HG02973 (cell line): ENCODE measurements around the gene CYB5B.
"Not testable (repeated sequence)": the region's sequence is repeated elsewhere in the genome, so short reads cannot be mapped to it uniquely, and the experiment has no call there.

ENCODE experiments used
- ATAC-seq: cut with Tn5 transposase; IDR thresholded peaks from one replicate; pipeline ENCODE4 v1.9.1; 2021; ENCODE audit warnings: moderate library complexity; ENCODE audit not compliant: unreplicated experiment

The CYB5B gene

DNA sequence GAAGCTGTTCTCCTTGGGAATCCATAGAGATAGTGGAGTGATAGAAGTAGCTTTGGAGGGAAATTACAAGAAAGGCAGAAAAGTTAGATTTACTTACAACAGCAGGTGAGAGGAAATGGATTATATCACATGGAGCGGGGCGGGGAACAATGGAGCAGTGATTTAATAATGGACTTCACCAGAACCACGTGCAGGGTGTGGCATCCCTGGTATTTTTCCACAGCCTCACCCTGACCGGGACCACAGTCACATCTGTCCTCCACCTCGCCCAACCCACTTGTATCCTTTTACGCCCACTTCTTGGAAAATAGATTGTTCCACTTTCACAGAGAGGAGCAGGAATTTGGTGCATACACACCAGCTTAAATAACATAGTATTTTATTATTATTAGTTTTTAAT is 15.9 kb upstream of the CYB5B start:
- no peak for ATAC-seq

DNA sequence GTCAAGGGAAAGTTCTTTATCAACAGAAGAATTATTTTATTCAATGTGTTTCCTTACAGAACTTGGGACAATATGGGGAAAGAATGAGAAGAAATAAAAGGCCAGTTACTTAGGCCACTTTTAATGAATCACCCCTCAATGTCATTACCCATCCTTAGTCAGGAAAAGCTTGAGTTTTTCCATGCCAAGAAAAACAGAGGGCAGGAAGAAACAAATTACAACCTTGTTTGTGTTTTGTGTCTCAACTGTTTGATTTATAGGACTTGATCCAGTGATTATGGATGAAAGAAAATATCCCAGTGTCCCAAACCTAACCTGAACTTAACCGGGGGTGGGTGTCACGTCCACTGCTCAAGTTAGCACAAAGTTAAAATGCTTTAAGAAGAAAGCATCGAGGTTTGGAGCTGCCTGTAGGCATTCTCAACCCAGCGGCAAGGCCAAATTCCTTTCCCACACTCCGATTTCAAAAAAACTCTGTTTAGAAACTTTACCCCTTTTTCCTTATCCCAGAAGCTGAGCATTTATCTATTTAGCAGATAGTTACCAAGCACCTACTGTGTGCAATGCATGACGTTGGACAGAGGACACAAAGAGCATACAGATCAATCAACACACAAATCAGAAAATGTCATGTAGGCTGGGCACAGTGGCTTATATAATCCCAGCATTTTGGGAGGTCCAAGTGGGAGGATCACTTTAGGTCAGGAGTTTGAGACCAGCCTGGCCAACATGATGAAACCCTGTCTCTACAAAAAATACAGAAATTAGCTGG is 14.0 kb upstream of the CYB5B start:
- ATAC-seq, result no peak

DNA sequence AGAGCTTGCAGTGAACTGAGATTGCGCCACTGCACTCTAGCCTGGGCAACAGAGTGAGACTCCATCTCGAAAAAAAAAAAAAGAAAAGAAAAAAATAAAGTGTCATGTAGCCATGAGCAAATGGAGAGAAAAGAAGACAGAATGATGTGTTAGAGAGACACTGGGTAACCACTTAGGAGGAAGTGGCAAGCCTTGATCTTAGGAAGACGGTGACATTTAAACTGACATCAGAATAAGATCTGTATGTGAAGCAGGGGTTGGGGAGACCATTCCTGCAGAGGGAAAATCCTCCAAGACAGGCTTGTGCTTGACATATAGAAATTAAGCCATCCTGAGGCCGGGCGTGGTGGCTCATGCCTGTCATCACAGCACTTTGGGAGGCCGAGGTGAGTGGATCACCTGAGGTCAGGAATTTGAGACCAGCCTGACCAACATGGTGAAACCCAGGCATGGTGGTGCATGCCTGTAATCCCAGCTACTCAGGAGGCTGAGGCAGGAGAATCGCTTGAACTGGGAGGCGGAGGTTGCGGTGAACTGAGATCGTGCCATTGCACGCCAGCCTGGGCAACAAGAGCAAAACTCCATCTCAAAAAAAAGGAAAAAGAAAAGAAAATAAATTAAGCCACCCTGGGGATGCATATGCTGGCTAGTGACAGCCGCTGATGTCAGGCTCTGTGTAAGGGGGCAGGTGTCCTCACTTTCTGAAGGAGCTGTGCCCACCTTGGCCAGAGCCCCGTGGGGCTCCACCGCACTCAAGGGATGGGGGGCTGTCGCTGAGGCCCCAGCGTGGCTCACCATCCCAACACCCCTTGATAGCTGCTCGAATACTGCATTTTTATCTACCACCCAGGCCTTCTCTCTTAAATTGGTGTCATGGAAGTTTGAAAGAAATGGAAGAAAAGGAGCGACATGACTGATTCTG is 13.1 kb upstream of the CYB5B start:
- ATAC-seq, result no peak

DNA sequence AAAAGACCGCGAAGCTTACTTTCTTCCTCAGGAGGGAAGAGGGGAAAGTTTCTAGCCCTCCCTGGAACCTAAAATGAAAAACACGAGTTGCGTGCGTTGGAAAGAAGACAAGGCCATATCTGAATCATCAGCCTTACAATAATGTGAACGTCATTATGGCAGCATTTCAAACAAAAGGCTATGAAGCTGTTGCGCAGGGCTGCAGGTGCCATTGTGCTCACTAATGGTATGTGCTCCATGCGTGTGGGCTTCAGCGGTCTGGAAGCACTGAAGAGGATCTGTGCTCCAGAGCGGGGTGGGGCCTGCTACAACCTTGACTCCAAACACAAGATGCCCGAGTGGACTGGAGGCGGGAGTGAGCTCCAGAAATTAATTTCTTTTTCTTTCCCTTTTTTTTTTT is 12.1 kb upstream of the CYB5B start:
- no peak for ATAC-seq

DNA sequence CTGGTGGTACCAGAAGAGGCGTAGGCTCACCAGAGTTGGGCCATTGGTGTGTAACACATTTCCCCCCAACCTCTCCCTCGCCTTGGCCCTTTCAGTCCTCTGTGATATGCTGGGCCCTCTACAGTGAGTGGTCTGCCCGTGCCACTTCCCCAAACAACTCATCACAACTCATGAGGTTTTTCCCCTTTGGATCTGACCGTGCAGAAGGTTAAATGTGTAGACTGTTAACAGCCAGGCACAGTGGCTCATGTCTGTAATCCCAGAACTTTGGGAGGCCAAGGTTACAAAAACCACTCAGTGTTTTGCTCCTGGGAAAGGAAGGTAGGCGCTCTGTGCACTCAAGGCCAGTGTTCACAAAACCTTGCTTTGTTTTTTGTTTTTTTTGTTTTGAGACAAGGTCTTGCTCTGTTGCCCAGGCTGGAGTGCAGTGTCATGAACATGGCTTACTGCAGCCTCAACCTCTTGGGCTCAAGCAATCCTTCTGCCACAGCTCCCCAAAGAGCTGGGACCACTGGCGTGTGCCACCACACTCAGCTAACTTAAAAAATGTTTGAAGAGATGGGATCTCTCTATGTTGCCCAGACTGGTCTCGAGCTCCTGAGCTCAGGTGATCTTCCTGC is 11.3 kb upstream of the CYB5B start:
- ATAC-seq, result no peak

DNA sequence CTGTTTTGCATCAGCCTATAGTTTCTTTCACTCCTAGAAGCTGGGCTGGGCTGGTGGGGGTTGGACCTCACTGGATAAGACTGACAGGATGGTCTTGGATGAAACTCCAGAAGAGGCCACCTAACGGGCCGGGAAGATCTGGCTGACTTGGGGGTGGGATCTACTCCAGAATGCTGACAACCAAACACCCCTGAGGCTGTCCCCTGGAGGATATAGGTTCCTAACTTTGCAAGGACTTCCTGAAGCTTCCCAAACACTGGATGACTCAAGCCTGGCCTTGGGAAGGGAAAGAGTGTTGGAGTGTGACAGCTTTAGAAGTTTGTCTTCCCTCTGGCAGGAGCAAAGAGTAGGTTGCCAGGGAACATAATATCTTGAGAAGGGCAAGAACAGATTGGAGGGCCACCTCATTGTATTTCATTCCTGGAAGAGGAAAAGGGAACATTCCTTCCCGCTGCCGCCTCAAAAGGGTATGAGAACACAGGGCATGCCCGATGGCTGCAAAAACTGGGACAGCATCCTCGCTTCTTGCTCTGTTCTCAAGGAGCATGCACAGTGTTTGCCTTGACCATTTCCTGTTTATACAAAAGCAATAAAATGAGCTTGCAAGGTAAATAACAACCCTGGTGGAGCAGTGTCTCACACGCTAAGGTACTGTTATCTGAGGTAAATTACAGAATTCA is 6.8 kb upstream of the CYB5B start:
- ATAC-seq, result no peak

GRCh38 chr16:69419956-69420355 is 4.5 kb upstream of the CYB5B start:
- ATAC-seq, result no peak

DNA sequence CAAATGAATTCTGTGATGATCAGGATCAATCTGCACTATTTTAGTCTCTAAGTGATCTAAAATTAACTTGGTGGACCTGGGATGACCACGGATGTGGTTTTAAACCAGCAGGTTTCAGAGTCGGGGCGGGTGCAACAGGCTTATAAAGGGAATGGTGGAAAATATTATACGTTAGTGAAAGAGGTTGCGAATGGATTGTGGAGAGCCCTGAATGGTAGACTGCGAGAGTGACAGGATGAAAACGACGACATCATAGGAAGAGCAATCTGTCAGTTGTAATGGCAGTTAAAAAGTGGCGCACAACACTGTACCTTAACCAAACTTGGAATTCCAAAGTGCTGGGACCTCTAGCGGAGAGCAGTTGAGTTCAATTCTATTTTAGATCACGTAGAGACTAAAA is 1.2 kb upstream of the CYB5B start:
- no peak for ATAC-seq

GRCh38 chr16:69424935-69425784 is 741 bp downstream of the CYB5B start:
- no peak for ATAC-seq

DNA sequence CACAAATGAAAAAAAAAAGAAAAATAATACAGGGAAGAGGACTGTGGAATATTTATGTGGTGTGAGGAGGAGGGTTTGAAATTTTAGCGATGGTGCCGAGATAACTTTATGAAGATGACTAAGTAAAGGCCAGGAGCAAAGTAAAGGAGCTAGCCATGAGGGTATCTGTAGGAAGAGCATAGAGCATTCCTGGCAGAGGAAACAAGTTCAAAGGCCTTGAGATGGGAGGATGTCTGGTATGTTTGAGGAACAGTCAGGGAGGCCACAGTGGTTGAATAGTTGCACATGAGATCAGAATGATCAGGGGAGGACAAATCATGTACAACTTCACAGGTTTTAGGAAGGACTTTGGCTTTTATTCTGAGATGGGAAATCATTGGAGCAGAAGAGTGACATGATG is 4.2 kb downstream of the CYB5B start:
- ATAC-seq, result no peak

GRCh38 chr16:69429058-69429640 is 4.7 kb downstream of the CYB5B start:
- ATAC-seq, result not testable (repeated sequence)

DNA sequence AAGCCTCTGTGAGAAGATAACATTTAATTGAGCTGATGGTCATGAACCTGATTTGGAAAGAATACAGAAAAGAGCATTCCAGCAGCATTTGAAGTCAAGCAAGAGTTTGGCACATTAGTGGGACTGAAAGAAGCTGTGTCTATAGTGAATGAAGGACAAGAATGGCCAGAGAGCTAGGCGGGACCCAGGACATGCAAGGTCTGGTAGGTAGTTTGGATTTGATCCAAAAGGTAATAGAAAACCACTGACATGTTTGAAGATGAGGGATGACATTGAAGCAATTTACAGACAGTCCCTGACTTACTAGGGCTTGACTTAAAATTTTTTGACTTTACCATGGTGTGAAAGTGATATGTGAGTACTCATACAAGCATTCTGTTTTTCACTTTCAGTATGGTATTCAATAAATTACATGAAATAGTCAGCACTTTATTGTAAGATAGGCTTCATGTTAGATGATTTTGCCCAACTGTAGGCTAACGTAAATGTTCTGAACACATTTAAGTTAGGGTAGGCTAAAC is 7.6 kb downstream of the CYB5B start:
- no peak for ATAC-seq

GRCh38 chr16:69434066-69434465 is 9.6 kb downstream of the CYB5B start:
- ATAC-seq, result no peak

- ATAC-seq, result no peak
Observed at GRCh38 chr16:69435977-69436820, 11.8 kb downstream of the CYB5B start.

DNA sequence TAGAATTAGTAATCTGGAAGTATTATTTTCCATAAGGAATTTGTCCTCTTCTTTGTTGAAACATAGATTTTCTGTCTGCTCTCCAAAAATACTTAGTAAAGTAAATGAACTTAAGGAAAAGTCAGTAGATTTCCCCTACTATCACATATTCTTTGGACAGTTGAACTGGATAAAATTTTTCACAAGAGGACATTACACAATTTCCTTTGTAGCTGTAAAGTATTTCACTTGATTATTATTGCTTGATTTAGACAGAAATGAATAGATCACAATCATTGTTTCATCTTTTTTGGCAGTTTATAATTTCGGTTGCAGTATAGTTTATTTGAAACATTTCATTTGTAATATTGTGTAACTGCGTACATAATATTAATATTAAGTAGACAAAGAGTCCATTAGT is 12.5 kb downstream of the CYB5B start:
- no peak for ATAC-seq

GRCh38 chr16:69438465-69438864 is 14.0 kb downstream of the CYB5B start:
- no peak for ATAC-seq

DNA sequence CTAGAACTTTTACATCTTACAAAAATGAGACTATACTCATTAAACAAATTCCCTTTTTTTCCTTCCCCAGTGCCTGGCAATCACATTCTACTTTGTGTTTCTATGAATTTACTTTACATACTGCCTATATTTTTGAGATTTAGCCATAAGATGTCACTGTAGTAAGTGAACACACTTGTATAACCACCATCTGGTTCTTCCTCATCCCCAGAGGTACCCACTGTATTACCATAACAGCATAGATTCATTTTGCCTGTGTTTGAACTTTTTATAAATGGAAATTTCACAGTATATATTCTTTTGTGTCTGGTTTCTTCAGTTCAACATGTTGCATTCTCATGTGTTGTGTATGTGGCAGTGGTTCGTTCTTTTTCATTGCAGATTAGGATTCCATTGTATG is 15.8 kb downstream of the CYB5B start:
- ATAC-seq, result no peak

DNA sequence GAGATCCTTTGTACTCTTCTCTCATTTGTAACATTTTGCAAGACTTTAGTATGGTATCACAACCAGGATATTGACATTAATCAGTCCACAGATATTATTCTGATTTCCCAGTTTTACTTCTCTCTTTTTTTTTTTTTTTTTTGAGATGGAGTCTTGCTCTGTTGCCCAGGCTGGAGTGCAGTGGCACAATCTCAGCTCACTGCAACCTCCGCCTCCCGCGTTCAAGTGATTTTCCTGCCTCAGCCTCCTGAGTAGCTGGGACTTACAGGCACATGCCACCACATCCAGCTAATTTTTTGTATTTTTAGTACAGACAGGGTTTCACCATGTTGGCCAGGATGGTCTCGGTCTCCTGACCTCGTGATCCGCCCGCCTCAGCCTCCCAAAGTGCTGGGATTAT is 16.6 kb downstream of the CYB5B start:
- ATAC-seq, result not testable (repeated sequence)
